Activated T-helper 1 cell treated with anti-CD3 and anti-CD28 coated beads, Interleukin-2, amount 50 U/mL, for 16 hours (primary cell): ENCODE measurements around the gene BMP6.

Experiments used
- DNase-seq, 2 donors: peaks; one replicate each; pipeline ENCODE4 v3.0.0-alpha.2; 2020; ENCODE audit warnings: low read depth in 1 of 2, low spot score in 1 of 2

BMP6 gene

DNA sequence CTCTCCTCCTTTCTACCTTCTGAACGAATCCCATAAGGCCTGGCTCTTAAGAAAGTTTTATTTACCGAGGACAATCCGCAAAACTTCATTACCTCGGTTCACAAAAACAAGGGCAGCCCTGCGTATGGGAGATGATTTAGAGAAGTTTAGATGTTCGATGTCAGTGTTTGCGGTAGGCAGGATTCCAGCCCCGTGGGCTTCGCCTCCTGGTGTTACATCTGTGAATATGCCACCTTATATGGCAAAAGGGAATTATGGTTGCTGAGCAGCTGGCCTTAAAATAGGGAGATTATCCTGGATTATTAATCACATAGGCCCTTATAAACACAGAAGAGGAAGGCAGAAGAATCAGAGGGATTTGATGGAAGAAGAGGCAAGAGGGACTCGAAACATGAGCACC, 21.1 kb downstream of the BMP6 start:
- DNase-seq = no peak

DNA sequence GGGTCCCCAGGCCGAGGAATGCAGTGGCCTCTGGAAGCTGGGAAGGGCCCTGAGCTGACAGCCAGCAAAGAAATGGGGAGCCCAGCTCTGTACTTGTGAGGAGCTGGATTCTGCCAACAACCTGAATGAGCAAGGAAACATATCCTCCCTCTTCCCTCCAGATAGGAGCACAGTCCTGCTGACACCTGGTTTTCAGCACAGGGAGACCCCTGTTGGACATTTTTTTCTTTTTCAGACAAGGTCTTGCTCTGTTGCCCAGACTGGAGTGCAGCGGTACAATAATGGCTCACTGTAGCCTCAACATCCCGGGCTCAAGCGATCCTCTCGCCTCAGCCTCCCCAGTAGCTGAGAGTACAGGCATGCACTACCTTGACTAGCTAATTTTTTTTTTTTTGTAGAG, 21.5 kb downstream of the BMP6 start:
- no peak for DNase-seq

DNA sequence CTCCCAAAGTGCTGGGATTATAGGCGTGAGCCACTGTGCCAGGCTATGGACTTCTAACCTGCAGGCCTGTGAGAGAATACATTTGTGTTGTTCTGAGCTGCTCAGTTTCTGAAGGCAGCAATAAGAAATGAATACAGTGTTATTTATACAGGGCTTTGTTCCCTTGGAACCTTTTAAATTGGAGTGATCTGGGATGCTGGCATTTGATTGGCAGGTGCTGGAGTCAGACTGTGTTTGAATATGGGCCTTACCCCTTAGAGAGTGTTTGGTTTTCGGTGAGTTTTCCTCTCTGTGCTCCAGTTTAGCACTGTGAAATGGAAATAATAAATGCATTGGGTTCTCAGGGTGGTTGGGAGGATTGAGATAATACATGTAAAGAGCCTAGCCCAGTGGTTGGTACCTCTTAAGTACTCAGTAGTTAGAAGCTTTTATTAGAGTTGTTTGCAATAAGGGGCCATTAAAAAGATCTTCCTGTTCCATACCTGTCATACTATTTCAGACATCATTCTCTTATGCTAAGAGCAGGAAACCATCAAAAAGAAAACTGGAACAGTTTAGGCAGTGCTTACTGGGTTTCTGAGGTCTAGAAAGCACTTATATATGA, 22.1 kb downstream of the BMP6 start:
- no peak for DNase-seq

DNA sequence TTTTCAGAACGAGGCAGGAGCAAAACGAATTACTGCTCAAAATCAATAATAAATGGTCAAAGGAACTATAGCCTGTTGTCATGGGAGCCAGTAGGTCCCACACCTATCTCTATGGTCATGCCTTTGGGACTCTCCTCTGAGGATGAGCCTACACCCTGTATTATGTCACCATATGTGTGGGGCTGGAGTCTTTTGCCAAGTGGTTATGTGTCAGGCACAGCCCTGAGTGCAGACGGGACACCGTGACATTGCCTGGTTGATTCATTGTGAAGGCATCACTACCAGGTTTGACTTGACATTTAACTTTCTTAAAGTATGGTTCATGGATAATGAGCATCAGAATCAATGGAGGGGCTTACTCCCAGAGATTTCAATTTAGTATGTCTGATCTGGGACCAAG, 23.6 kb downstream of the BMP6 start:
- DNase-seq = no peak

DNA sequence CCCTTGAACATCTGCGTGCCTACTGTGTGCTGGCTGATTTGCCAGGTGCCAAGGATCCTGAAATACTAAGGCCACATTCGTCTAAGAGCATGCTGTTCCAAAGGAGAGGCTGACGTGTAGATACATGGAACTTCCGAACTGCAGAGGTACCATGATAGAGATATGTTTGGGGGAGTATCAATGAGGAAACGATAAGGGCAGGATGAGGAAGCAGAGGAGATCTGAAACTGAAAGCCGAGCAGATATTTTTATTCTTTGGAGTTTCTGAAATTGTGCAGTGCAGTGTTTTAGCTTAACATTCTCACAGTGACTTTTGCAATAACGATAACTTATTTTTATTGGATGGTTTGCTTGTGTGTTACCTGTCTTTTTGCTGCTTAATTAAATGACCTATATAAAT, 24.3 kb downstream of the BMP6 start:
- DNase-seq = no peak

DNA sequence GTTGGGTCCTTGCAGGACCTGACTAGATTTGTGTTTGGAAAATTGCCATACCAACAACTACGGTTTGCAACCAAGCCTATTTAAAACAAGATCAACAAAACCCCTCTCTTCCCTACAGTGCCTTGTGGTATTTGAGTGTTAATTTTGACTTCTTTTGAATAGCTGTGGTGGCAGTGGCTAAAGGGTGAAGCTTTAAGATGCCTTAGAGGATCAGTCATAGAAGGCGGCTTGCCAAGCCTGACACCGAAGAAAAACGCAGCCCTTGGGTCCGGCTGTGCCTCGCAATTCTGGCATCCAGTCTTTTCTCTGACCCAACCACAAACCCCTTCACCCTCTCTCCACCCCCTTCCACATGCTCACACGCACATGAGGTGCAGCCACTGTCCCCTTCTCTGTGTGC, 32.6 kb downstream of the BMP6 start:
- DNase-seq = no peak

DNA sequence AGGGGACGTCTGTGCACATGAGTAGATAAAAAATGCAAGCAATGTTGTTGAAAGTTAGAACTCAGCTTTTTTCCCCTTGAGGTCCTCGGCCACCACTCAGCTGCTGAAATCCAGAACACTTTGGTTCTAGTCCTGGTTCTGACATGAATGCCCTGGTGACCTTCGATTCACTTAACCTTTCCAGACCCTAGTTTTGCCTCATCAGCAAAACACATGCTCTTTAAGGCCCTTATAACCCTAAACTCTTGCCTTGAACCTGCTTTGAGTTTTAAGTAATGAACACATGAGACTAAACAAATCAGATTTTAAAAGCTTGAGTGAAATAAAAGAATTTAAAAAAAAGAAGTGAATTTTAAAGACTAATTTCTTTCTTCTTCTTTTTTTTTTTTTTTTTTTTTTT, 33.4 kb downstream of the BMP6 start:
- DNase-seq = no peak

DNA sequence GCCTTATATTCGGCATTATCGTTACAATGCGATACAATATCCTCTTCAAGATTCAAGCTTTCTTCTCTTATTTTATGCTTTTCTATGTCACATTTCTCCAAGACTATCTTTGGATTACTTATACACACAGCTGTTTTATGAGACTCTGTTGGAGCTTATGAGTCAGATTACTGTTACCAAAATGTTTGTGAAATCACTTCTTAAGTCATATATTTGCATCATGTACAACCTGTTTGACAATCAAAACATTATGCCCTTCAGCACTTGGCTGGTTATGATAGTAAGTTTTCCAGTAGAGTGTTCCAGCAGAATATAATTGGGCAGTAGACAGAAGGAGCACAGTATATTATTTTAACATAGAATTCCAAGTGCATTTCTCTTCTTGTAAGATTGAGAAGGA, 35.2 kb downstream of the BMP6 start:
- no peak for DNase-seq

DNA sequence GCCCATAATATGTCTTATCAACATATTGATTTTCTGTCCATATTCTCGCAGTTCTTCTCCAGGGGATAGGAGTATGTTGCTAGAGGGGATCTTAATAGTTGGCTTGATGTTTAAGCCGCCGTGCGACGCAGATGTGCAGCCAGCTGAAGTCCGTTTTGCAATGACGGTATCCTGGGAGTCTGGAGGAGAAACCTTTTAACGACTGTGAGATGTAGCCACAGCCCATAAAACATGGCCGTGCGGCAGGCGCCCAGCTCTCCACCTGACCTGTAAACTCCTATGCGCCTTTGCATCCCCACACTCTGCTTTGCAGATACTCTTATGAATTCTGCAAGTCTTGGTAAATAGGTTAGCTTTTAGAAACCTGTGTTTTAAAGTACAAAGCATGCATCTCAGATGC, 36.9 kb downstream of the BMP6 start:
- DNase-seq = no peak

DNA sequence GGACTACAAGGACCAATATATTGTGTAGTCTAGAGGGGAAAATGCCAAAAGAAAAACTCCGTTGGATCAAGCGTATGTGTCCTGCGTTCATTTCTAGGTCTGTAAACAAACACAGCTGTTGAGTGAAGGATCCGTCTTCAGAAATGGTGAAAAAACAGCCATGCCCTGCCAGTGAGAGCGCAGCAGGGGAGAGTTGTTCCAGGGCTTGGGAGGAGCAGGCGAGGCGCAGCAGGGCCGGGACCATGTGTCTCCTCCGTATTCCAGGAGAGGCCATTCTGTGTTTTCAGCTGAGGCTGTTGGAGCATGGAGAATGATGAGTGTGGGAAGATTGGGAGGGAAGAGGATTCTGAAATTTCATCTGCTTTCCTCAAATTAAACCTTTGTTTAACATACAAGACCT, 38.0 kb downstream of the BMP6 start:
- no peak for DNase-seq

DNA sequence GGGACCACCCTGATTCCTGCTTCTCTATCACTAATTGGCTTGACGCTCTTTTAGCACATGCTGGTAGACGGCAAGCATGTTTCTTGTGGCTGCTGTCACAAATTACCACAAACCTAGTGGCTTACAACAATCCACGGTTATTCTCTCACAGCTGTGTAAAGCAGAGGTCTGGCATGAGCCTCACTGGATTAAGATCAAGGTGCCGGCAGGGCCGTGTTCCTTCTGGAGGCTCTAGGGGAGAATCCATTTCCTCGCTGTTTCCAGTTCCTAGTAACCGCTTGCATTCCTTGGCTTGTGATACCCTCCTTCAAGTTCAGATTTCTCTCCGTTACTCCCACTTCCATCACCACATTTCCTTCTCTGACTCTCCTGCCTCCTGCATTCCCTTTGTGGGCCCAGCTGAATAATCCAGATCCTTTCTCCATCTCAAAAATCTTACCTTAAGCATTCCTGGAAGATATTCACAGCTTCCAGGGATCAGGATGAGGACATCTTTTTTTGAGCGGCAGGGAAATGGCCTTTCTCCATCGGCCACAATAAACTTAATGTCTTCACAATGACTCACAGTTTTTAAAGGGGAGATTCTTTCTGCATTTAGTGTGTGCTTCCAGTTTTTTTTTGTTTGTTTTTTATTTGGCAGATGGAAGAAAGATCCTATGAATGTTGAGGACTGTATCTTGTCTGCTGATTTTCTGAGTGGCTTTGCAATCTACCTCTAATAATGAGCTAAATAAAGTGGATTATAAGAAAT, 39.9 kb downstream of the BMP6 start:
- DNase-seq = no peak

DNA sequence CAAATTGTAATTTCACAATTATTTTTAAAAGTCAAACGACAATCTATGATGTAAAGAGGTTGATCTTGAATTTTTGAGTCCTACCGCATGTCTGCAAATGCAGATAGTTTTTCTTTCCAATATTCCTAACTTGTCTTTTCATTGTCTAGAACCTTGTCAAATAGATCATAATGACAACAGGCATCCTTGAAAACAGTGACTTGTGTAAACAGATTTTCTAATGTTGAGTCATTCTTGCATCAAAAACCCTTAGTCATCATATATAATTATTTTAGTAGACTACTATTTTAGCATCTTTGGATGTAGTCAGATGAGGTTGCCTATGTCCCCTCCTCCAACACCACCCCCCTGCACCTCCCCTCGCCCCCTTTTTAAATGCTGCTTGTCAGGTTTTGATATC, 43.8 kb downstream of the BMP6 start:
- no peak for DNase-seq

DNA sequence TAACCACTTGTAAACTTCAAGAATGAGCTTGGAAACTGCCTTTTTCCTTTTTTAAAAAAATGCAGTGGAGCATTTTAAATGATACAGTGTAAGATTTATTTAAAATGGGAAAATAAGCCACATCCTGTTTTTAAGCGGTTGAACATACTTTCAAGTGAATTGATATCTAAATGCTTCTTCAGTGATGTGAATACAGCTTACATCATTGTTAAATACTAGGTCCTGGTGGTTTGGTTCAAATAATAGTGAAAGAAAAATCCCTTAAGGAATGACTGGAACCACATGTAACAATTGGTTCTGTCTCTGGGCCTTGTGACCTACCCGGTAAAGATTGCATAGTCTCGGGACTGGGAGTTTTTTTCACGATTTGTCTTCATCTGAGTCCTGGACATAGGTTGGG, 44.2 kb downstream of the BMP6 start:
- no peak for DNase-seq

DNA sequence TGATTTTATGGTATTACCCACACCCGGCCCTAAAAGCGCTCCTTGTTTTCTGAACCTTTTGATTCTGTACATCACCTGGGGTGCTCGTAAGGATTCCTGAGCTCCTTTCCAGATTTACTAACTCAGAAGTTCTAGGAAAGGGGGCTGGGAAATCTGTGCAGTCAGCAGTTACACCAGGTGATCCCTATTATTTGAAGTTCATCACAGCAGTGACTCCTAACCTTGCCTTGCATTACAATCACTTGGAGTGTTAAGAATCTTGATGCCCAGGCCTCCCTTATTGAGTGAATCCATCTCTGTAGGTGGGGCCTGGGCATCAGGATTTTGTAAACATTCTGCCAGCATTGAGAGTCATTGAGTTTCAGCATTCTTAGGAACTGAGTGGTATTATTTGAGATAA, 44.7 kb downstream of the BMP6 start:
- DNase-seq = no peak

DNA sequence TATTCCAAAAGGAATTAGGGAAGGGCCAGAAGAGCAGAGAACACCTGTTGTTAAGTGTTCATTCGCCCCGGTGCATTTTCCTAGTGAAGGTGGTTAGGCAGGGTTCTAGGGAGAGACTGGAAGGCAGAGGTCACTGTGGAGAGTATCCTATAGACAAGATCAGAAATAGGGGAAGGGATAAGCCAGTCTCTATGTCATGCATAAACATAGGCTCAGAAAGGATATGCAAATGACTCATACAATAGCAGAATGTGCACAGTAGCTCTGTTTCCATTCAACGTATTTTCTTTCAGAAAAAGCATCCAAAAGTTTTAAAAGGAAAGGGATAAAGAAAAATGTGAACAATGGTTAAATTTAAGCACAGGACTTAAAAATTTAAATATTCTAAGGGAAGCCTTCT, 47.4 kb downstream of the BMP6 start:
- no peak for DNase-seq

DNA sequence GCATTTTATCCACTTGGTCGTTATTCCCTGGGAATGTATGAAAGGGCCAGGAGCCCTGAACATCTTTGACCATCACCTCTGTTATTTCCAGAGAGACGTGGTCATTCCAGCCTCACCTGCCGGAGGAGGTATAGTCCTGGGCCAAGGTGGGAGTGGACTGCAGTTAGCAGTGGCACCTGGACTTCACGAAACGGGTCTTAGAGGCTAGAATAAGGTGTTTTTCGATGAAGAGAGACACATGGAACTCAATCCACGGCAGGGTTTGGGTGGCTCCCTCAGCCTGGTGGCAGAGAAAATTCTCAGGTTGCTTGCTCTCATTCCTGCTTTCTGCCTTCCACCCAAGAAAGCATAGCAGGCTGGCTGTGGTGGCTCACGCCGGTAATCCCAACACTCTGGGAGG, 48.0 kb downstream of the BMP6 start:
- DNase-seq = no peak

DNA sequence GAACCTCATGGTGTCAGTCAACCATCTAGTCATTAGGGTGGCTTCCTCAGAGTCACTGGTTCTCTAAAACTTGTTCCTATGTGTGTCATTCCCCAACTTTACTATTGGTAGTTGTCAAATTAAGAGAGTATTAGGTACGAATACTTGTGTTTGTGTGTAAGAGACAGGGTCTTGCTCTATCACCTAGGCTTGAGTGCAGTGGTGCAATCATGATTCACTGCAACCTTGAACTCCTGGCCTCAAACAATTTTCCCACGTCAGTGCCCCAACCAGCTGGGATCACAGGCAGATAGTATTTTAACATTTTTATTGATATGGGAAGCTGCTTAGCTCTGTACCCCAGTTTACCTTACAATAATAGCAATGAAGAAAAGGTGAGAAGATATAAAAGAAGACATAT, 50.6 kb downstream of the BMP6 start:
- DNase-seq = no peak

DNA sequence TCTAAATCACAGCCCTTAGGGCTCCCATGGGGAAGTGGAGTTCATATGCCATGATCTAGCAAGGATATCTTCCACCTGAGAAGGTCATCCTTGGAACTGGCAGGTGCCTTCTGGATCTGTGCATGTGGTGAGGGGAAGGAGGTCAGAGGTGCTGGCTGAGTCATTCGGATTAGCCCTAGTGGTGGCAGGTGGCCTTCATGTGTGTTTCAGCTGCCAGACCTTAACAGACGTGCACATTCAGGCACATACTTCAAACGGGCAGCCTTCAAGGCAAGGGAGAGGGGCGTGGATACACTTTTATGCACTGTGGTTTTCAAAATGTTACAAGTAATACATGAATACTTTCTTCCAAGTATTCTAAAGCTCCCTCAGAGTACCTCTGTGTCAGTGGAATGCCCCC, 51.2 kb downstream of the BMP6 start:
- DNase-seq = no peak

DNA sequence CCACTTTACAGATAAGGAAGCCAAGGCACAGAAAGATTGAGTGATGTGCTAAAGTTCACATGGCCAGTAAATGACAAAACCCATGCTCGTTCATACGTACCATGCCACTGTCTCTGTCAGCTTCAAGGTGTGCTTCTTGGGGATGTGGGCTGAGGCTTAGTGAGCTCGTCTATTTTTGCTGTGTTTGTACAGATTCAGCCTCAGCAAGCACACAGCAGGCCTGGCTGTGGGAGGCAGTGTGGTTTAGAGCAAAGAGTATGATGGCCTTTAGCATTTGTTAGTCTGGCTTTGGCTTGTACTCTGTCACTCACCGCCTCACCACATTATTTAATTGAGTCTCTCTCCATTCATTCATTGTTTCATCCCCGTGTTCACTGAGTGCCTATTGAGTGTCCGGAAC, 55.3 kb downstream of the BMP6 start:
- DNase-seq = no peak

DNA sequence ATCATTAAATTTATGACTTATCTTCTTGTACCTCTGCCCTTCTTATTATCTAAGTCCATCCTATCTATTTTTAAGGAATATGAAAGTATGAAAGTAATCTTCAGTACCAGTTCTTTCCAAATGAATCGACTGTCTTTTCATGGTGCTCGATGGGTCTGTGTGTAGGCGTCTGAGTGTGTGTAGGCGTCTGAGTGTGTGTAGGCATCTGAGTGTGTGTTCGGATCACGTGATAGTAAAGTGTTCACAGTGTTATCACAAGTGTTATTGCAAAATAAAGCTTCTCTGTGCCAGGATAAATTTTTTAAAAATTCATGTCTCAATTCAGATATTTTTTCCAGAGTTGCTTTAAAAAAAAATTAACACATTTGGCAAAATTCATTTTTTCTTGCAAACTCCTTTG, 58.3 kb downstream of the BMP6 start:
- DNase-seq = no peak

DNA sequence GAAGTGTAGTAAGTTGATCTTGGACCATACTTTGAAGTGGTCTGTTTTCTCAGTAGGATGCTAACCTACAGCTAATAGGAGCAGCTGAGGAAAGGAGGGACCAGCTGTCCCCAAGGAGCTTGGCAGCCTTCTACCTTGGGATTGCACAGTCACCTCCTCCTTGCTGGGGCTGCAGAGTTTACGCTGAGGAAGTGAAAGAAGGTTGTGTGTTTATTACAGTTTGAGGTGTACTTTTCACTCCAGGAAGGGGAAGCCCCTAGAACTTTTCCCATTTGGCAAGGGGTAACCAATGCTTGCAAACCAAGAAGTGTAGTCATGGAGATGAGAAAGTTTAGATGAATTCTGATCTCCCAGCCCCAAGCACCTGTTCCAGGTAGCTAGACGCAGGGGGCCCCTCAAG, 58.8 kb downstream of the BMP6 start:
- no peak for DNase-seq

DNA sequence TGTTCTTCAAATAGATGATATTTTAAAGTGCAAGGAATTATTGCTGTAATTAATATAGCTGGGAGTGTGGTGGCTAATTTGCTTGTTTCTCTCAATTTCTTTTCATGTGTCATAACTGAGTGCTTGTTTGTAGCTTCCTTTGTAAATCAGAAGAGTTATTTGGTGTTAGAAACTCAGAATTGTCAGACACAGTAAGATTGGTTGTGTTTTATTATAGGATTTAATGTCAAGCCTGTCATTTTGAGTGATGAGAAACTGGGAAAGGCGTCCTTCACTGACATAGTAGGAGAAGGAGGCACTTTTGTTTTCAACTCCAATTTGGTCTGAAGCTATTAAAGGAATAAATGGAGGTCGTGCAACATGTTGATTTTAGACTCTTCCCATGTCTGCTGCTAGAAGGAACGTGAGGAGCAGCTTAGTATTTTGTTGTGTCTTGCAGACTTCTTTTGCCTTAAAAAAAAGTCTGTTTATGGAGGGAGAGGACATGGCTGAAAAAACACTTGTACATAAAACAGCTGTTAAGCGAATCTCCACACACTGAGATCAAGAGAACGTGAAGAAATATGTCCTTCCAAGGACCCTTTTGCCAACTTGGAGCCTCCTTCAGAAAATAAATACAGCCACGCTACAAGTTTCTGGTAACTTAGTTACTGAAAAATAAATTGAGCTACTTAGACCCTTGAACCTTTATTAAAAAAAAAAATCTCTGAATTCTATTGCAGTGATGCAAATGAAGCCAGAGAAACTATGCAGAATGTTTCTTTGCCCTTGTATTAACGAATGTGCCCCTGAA, 59.5 kb downstream of the BMP6 start:
- DNase-seq = no peak
